Loucy (cell line): ENCODE data around the gene CD209.

ENCODE experiments used
- H2AFZ ChIP-seq: fragments of 200-600 bp; sonication (generic); 2 replicates; pipeline ENCODE4 v1.6.0; 2016; ENCODE audit warnings: antibody characterized with exemption, mild to moderate bottlenecking, low read length, moderate library complexity
- H3F3A ChIP-seq: fragments of 200-600 bp; 2 replicates; pipeline ENCODE4 v1.6.0; 2016; ENCODE audit warnings: antibody characterized with exemption, low read depth, mild to moderate bottlenecking
- H3K27me3 ChIP-seq: fragments of 200-600 bp; sonication (generic); 2 replicates; pipeline ENCODE4 v1.6.1; 2014; ENCODE audit warnings: low read length, mild to moderate bottlenecking; ENCODE audit not compliant: insufficient read depth, poor library complexity, severe bottlenecking
- H3K36me3 ChIP-seq: fragments of 200-600 bp; sonication (generic); 2 replicates; pipeline ENCODE4 v1.6.1; 2016; ENCODE audit warnings: low read length; ENCODE audit not compliant: insufficient read depth
- H3K4me1 ChIP-seq: fragments of 200-600 bp; sonication (generic); 2 replicates; pipeline ENCODE4 v1.5.1; 2014; ENCODE audit warnings: low read length, mild to moderate bottlenecking; ENCODE audit not compliant: insufficient read depth, poor library complexity, severe bottlenecking
- H3K4me2 ChIP-seq: fragments of 200-600 bp; sonication (generic); 2 replicates; pipeline ENCODE4 v1.6.0; 2014; ENCODE audit warnings: antibody characterized with exemption, low read length, low read depth, mild to moderate bottlenecking; ENCODE audit not compliant: poor library complexity, severe bottlenecking
- H3K4me3 ChIP-seq: fragments of 200-600 bp; sonication (generic); 2 replicates; pipeline ENCODE4 v1.5.1; 2014; ENCODE audit warnings: low read length, mild to moderate bottlenecking, mixed read lengths; ENCODE audit not compliant: poor library complexity, severe bottlenecking
- H3K79me2 ChIP-seq: fragments of 200-600 bp; sonication (generic); 2 replicates; pipeline ENCODE4 v1.6.1; 2014; ENCODE audit warnings: low read length; ENCODE audit not compliant: insufficient read depth
- H3K9ac ChIP-seq: fragments of 200-600 bp; sonication (generic); 2 replicates; pipeline ENCODE4 v1.6.0; 2014; ENCODE audit warnings: mild to moderate bottlenecking, low read depth, low read length, moderate library complexity; ENCODE audit not compliant: poor library complexity, severe bottlenecking
- H3K9me2 ChIP-seq: fragments of 200-600 bp; sonication (generic); replicated peaks from 2 replicates; pipeline ENCODE4 v1.6.1; 2016; ENCODE audit warnings: low read depth, low read length, mixed read lengths
- H3K9me3 ChIP-seq: fragments of 200-600 bp; sonication (generic); 2 replicates; pipeline ENCODE4 v1.6.1; 2014; ENCODE audit warnings: mild to moderate bottlenecking, antibody characterized with exemption, low read length, low read depth; ENCODE audit not compliant: insufficient read depth
- H4K20me1 ChIP-seq: fragments of 200-600 bp; sonication (generic); 2 replicates; pipeline ENCODE4 v1.6.0; 2014; ENCODE audit warnings: antibody characterized with exemption, low read length, mild to moderate bottlenecking; ENCODE audit not compliant: insufficient read depth, poor library complexity, severe bottlenecking
- EZH2phosphoT487 ChIP-seq: fragments of 200-600 bp; IDR thresholded peaks from 2 replicates; pipeline ENCODE4 v1.6.1; 2018; ENCODE audit warnings: antibody characterized with exemption, mild to moderate bottlenecking, moderate library complexity, borderline replicate concordance
- TF ChIP-seq, protein P1 (sequence below): fragments of 200-600 bp; sonication (generic); conservative IDR thresholded peaks from 2 replicates; pipeline ENCODE4 v1.5.1; 2014; ENCODE audit warnings: mild to moderate bottlenecking, antibody characterized with exemption, low read length

Gene CD209

DNA sequence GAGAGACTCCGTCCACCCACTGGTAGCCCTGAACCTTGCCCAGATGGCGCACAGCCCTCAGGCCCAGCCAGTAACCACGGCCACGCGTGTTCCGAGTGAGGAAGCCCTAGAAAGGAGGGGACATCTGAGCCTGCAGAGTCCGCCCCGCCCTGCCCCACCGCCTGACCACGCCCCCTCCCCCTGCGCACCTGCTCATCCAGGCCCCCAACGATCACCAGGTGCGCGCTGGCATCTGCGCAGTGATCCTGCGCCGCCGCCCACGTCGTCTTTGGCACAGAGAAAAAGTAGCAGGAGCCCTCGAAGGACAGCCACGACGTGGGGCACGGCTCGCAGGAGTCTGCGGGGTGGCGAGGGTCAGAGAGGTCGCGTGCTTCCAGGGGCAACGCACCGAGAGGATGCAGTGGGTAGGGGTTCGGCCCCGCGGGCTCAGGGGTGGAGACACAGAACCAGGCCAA lies 17.5 kb downstream of the CD209 start:
- Histone ChIP-seq H3F3A (no peaks in the 10 kb centered on the region), H3K79me2 (no peaks in the 10 kb centered on the region), H3K9ac (no peak overlapping the region), H4K20me1 (no peaks in the 10 kb centered on the region), H3K9me2 (no peaks in the 10 kb centered on the region), H3K4me3 (no peak overlapping the region), H2AFZ (no peak overlapping the region), H3K9me3 (no peaks in the 10 kb centered on the region), H3K27me3 (no peaks in the 10 kb centered on the region), H3K4me2 (no peak overlapping the region), H3K36me3 (no peaks in the 10 kb centered on the region), H3K4me1 (no peaks in the 10 kb centered on the region)
- TF ChIP-seq, protein P1, sequence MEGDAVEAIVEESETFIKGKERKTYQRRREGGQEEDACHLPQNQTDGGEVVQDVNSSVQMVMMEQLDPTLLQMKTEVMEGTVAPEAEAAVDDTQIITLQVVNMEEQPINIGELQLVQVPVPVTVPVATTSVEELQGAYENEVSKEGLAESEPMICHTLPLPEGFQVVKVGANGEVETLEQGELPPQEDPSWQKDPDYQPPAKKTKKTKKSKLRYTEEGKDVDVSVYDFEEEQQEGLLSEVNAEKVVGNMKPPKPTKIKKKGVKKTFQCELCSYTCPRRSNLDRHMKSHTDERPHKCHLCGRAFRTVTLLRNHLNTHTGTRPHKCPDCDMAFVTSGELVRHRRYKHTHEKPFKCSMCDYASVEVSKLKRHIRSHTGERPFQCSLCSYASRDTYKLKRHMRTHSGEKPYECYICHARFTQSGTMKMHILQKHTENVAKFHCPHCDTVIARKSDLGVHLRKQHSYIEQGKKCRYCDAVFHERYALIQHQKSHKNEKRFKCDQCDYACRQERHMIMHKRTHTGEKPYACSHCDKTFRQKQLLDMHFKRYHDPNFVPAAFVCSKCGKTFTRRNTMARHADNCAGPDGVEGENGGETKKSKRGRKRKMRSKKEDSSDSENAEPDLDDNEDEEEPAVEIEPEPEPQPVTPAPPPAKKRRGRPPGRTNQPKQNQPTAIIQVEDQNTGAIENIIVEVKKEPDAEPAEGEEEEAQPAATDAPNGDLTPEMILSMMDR = no peak
- no peak for TF ChIP-seq EZH2phosphoT487

DNA sequence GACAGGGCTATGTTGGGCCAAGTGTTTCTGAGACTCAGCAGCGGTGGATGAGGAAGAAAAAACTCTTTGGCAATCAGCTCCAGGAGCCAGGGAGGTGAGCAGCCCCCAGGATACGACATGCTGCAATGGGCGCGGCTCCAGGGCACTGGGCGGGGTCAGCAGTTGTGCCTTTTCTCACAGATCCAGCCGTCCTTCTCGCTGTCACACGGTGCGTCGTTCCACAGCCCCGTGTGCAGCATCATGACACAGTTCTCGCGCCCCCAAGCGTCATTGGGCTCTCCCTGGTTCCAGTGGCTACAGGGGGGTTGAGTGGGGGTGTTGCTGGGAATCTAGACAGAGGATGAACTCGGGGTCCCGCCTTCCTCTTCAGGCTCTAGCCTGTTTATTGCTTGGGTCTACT lies 18.1 kb downstream of the CD209 start:
- Histone ChIP-seq H3K9me2 (no peaks in the 10 kb centered on the region), H3K9me3 (no peaks in the 10 kb centered on the region), H3K9ac (no peak overlapping the region), H2AFZ (no peak overlapping the region), H3K79me2 (no peaks in the 10 kb centered on the region), H3K36me3 (no peaks in the 10 kb centered on the region), H4K20me1 (no peaks in the 10 kb centered on the region), H3K4me3 (no peak overlapping the region), H3F3A (no peaks in the 10 kb centered on the region), H3K4me1 (no peaks in the 10 kb centered on the region), H3K4me2 (no peak overlapping the region), H3K27me3 (no peaks in the 10 kb centered on the region)
- no peak for TF ChIP-seq EZH2phosphoT487
- TF ChIP-seq, protein P1 = no peak

DNA sequence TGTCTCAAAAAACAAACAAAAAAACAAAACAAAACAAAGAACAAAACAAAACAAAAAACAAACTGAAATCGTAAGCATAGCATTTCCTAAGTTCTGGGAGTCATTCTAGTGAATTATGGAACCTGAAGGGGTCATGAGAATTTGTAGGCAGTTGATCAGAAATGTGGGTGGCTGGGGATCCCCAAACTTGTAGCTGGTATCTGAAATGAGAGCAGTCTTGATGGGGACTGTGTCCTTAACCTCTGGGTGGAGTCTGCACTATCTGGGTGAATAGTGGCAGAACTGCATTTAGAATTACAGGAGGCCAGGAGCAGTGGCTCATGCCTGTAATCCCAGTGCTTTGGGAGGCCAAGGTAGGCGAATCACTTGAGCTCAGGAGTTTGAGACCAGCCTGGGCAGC lies 21.5 kb downstream of the CD209 start:
- Histone ChIP-seq H3K9me3 (no peaks in the 10 kb centered on the region), H3K79me2 (no peaks in the 10 kb centered on the region), H3K27me3 (no peaks in the 10 kb centered on the region), H3K9me2 (no peaks in the 10 kb centered on the region), H3K4me1 (no peaks in the 10 kb centered on the region), H3K36me3 (no peaks in the 10 kb centered on the region), H3F3A (no peaks in the 10 kb centered on the region), H3K4me2 (no peak overlapping the region), H4K20me1 (no peaks in the 10 kb centered on the region), H2AFZ (no peak overlapping the region), H3K4me3 (no peak overlapping the region), H3K9ac (no peak overlapping the region)
- TF ChIP-seq, protein P1 = no peak
- no peak for TF ChIP-seq EZH2phosphoT487
